ENCODE data around the gene PRKCH. TPM values are rescaled to one million over a fixed set of nuclear protein-coding genes. Genes with fewer than 3 reads are reported as not detected.

Gene PRKCH
- total RNA-seq, 1 experiment from 2014 or later = 5.2 TPM

- no peak for DNase-seq
- H3K9me3 Mint-ChIP-seq = no peaks in the 10 kb centered on the region
- H3K36me3 Mint-ChIP-seq (ENCODE audit: insufficient read depth in 1 of 3, low read depth in 3 of 3) = no peaks in the 10 kb centered on the region
- H3K27me3 Mint-ChIP-seq (ENCODE audit: low read depth) = no peaks in the 10 kb centered on the region
- no peak overlapping the region for H2BK5ac ChIP-seq (ENCODE audit: insufficient read length, low read length)
- H4K20me1 ChIP-seq (ENCODE audit: control insufficient read depth, insufficient read depth, insufficient read length) = no peaks in the 10 kb centered on the region
- H3K9ac ChIP-seq (ENCODE audit: extremely low read depth, insufficient read length, low read length) = no peak overlapping the region
- H3K4me3 Mint-ChIP-seq = no peak overlapping the region
- no peaks in the 10 kb centered on the region for H3K79me1 ChIP-seq (ENCODE audit: insufficient read depth, low read depth, low read length, poor library complexity, severe bottlenecking)
- no peak overlapping the region for H3K56ac ChIP-seq (ENCODE audit: insufficient read length, low read depth, low read length)
- no peak overlapping the region for H3K18ac ChIP-seq (ENCODE audit: insufficient read length, low read depth, low read length)
- no peak overlapping the region for H3K27ac ChIP-seq (ENCODE audit: insufficient read length, low read depth, low read length)
- no peak overlapping the region for H3K4ac ChIP-seq (ENCODE audit: low read depth, low read length)
- H2AFZ ChIP-seq (ENCODE audit: low read length) = no peak overlapping the region
- H2BK12ac ChIP-seq (ENCODE audit: insufficient read length, low read depth, low read length) = no peak overlapping the region
- no peaks in the 10 kb centered on the region for H3K9me3 ChIP-seq (ENCODE audit: control insufficient read depth, low read depth, low read length)
- peaks cover 7 to 11% of the 10 kb centered on the region in 2 experiments for H3K4me1 Mint-ChIP-seq
- H3K23me2 ChIP-seq (ENCODE audit: insufficient read length, low read depth, low read length, poor library complexity, severe bottlenecking) = no peaks in the 10 kb centered on the region
- no CpG with 5 or more reads among the region's 5 CpGs for WGBS (ENCODE audit: extremely low coverage, insufficient read length, low lambda C conversion rate)
- H3K27ac Mint-ChIP-seq = no peak overlapping the region
- no peak overlapping the region for H3K23ac ChIP-seq (ENCODE audit: insufficient read length, low read depth, low read length)
- H3T11ph ChIP-seq (ENCODE audit: low read length) = no peak overlapping the region
- H4K91ac ChIP-seq (ENCODE audit: insufficient read length, low read depth, low read length) = no peak overlapping the region
- no peak overlapping the region for H3K4me2 ChIP-seq (ENCODE audit: insufficient read depth, insufficient read length, low read length)
- no peak overlapping the region for H2BK15ac ChIP-seq (ENCODE audit: low read depth, low read length)
- H3K27me3 ChIP-seq (ENCODE audit: insufficient read depth, low read length) = no peaks in the 10 kb centered on the region
- no peak overlapping the region for H4K5ac ChIP-seq (ENCODE audit: insufficient read length, low read depth, low read length)
- H3K14ac ChIP-seq (ENCODE audit: insufficient read depth, low read length) = no peak overlapping the region
- H3K4me1 ChIP-seq (ENCODE audit: insufficient read depth, low read length) = no peaks in the 10 kb centered on the region
- TF ChIP-seq, protein P1, sequence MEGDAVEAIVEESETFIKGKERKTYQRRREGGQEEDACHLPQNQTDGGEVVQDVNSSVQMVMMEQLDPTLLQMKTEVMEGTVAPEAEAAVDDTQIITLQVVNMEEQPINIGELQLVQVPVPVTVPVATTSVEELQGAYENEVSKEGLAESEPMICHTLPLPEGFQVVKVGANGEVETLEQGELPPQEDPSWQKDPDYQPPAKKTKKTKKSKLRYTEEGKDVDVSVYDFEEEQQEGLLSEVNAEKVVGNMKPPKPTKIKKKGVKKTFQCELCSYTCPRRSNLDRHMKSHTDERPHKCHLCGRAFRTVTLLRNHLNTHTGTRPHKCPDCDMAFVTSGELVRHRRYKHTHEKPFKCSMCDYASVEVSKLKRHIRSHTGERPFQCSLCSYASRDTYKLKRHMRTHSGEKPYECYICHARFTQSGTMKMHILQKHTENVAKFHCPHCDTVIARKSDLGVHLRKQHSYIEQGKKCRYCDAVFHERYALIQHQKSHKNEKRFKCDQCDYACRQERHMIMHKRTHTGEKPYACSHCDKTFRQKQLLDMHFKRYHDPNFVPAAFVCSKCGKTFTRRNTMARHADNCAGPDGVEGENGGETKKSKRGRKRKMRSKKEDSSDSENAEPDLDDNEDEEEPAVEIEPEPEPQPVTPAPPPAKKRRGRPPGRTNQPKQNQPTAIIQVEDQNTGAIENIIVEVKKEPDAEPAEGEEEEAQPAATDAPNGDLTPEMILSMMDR (conservative IDR thresholded peaks at IDR 0.05) = no peak
- H3K79me2 ChIP-seq (ENCODE audit: insufficient read depth, low read length) = no peaks in the 10 kb centered on the region
- H4K8ac ChIP-seq (replicated peaks; ENCODE audit: insufficient read length, low read depth, low read length) = no peak overlapping the region
- H2BK20ac ChIP-seq (ENCODE audit: low read depth, low read length, poor library complexity, severe bottlenecking) = no peak overlapping the region
- H2BK120ac ChIP-seq (ENCODE audit: low read depth, low read length, poor library complexity, severe bottlenecking) = no peak overlapping the region
- H2AK5ac ChIP-seq (ENCODE audit: insufficient read length, low read length) = no peak overlapping the region
These were observed 21.6 kb downstream of the PRKCH start for GRCh38 chr14:61342932-61343331.
